ENCODE data around the gene PELO.
"Not testable (repeated sequence)": the region's sequence is repeated elsewhere in the genome, so short reads cannot be mapped to it uniquely, and the experiment has no call there.

PELO gene

GRCh38 chr5:52800394-52801213, 12.9 kb downstream of the PELO start:
- peak; percentile 20 to 45 (median 33) for DNase-seq (ENCODE audit: low read depth in 2 of 3, low spot score in 2 of 3)

GRCh38 chr5:52801329-52801728, 13.6 kb downstream of the PELO start:
- no peak for DNase-seq (ENCODE audit: low read depth in 2 of 3, low spot score in 2 of 3)

GRCh38 chr5:52802272-52802973, 14.7 kb downstream of the PELO start:
- no peak for DNase-seq (ENCODE audit: low read depth in 2 of 3, low spot score in 2 of 3)

DNA sequence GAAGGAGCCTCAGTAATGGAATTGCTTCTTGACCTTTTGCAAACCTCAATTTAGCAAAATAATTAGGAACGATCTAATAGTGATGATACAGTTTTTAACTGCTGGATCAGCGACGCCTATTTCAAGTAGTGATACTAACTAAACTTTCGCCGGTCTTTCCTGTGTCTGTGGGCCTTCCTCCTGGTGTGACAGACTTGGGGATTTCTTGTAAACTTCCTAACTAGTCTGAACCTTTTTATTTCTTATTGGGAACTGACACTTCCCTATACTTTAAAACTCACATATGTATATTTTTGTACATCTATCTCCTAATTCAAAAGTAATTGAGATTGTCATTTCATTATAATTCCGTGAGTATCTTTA, 15.2 kb downstream of the PELO start:
- no peak for DNase-seq (ENCODE audit: low read depth in 2 of 3, low spot score in 2 of 3)

- no peak for DNase-seq (ENCODE audit: low read depth in 2 of 3, low spot score in 2 of 3)
These were observed 16.7 kb downstream of the PELO start for GRCh38 chr5:52804387-52804791.

DNA sequence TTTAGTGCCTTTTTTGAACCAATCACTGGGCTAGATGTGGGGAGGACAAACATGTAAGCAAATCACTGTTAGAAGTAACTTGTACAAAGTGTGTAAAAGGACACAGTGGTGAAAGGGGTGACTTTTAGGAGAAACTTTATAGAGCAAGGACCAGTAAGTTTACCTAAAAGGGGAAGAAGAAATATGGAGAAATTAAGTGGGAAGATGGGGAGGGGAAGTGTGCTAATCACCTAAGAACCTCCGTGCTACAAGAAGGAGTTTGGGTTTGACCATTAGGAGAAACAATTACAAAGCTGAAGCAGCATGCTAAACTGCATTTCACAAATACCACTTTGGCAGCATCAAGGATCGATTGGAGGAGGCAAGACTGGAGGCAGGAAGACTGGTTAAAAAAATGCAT, 17.3 kb downstream of the PELO start:
- DNase-seq (ENCODE audit: low read depth in 2 of 3, low spot score in 2 of 3) = no peak

DNA sequence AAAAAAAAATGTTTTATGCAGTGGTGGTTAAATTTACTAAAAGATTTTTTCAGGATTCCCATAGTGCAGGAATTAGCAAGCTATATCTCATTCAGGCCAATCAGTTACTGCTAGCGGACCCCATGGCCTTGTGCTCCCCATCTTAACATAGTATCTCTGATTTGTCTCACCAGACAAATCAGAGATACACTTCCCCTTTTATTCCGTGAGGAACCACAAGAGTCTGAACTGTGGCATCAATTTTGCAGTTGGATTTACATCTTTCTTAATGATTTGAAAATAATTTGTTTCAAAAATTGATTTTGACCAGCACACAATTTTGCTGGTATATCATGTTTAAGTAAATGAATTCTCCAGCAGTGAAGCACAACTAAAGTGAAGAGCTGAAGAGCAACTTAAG, 17.9 kb downstream of the PELO start:
- no peak for DNase-seq (ENCODE audit: low read depth in 2 of 3, low spot score in 2 of 3)

- no peak for DNase-seq (ENCODE audit: low read depth in 2 of 3, low spot score in 2 of 3)
These were observed 19.3 kb downstream of the PELO start for GRCh38 chr5:52807037-52807436.

- DNase-seq (ENCODE audit: low read depth in 2 of 3, low spot score in 2 of 3) = no peak
These were observed 20.0 kb downstream of the PELO start for GRCh38 chr5:52807723-52808122.

DNA sequence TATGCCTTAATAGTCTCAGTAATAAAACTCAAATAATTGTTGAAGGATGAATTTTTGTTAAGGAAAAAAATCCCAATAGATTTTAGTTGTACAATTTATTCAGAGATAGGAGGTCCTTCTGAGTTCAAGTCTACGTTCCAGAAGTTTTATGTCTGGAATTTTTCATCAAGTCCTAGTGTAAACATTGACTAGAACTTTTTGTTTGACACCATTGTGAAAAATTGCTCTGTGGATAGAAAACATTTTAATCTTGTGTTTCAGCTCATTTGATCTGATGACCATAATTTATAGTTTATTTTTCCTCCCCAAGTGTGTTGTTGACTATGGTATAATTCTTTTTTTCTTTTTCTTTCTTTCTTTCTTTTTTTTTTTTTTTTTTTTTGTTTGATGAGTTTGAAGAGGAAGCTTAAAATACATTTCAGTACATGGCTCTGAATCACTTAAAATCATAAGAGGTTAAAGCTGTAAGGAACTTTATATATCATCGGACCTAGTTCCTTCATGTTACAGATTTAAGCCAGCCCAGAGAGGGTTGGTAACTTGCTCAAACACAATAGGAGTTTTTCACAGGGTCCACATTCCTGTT, 20.7 kb downstream of the PELO start:
- DNase-seq (ENCODE audit: low read depth in 2 of 3, low spot score in 2 of 3) = no peak

- no peak for DNase-seq (ENCODE audit: low read depth in 2 of 3, low spot score in 2 of 3)
These were observed 22.2 kb downstream of the PELO start for GRCh38 chr5:52809884-52810283.

- DNase-seq (ENCODE audit: low read depth in 2 of 3, low spot score in 2 of 3) = no peak
These were observed 22.7 kb downstream of the PELO start for GRCh38 chr5:52810426-52810825.

GRCh38 chr5:52811067-52811749, 23.5 kb downstream of the PELO start:
- no peak for DNase-seq (ENCODE audit: low read depth in 2 of 3, low spot score in 2 of 3)

DNA sequence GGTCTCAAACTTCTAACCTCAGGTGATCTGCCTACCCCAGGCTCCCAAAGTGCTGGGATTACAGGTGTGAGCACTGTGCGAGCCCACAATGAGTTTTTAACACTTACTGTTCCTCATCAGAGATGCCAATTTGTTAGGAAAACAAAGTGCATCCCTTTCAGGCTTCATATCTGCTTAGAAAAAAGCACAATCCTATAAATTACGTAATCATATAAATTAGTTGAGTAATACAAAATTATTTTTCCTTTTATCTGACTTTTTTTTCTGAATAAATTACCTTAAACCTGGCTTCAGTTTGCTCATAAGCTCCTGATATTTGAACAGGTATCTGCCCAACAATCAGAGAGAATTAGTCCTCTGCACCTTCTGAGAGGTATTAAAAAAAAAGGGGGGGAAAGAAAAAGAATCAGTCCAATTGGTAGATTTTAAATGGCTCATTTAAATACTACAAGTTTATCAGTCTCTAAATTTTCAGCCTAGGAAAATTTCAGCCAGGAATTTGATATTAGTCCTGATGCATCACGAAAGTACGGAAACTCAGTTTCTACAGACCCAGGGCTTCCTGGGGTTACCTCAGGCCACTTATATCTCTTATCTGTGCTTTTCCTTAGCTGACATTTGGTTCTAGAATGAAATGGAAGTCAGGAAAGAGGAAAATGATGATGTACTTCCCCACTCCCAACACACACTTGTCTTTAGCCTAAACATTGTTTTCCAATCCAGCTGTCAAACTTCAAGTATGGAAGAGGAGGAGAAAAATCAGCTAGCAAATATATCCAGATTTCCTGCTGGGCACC, 26.8 kb downstream of the PELO start:
- DNase-seq (ENCODE audit: low read depth in 2 of 3, low spot score in 2 of 3) = no peak

DNA sequence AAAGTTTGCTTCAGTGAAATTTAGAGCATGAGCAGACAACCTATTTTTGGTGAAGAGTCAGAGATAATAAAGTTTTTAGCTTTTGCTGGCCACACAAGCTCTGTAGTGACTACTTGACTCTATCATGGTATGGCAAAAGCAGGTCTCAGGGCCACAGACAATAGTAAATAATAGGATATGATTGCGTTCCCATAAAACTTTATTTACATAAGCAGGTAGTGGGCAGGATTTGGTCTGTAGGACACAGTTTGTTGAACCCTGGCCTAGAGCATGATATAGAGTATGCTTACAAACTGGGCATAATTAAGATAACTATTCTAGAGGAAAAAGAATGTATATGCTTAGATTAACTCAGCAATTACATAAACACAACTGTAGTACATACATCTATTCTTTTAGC, 30.1 kb downstream of the PELO start:
- DNase-seq (ENCODE audit: low read depth in 2 of 3, low spot score in 2 of 3) = no peak

DNA sequence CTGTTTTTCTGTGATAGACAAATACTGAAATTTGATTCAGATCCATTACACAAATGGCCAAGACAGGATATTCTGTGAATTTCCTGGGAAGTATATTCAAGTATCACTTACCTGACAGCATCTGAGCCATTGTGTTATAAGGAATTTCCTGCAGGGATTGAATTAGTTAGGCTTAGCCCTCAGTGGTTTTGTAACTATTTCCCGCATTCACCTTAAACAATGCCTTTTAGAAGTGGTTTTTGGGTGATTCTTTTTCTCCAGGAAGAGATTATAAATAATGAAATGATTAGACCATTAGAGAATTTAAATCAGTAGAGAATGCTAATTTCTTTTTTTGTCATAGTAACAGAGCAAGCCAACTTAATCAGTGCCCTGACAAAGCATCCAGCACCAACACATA, 30.6 kb downstream of the PELO start:
- DNase-seq (ENCODE audit: low read depth in 2 of 3, low spot score in 2 of 3) = no peak

GRCh38 chr5:52818807-52819206, 31.1 kb downstream of the PELO start:
- DNase-seq (ENCODE audit: low read depth in 2 of 3, low spot score in 2 of 3) = not testable (repeated sequence)

DNA sequence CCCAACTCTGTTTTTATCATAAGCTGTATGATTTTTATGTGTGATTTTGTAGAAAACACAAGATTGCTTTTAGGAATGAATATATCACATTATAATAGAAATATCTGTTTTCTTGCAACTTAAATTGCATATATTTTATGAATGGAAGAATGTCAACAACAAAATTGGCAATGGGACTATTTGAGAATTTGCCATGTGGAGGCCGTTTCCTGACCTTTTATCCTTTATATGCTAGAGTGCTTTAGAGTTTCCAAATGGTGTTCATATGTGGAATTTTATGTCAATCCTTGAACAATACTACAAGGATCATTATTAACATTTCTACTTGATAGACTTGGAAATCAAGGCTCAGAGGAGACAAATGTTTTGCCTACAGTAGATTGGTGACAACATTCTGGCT, 34.2 kb downstream of the PELO start:
- no peak for DNase-seq (ENCODE audit: low read depth in 2 of 3, low spot score in 2 of 3)

DNA sequence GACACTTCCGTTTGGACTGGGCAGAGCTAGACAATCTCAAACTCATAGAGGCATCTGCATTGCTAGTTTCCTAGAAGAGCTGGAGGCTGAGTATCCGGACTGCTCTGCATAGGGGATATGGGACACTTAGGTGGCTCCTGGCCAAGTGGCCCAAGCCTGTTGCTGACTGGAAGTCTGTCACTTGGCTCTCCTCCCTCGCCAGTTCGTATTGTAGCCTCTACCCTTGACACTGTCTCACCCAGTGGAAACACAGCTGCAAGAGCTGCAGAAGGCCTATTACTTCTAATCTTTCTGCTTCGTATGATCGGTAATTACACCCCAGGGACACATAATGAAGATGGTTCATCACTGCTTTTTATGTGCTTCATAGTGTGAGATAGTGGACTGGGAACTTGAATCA, 34.7 kb downstream of the PELO start:
- no peak for DNase-seq (ENCODE audit: low read depth in 2 of 3, low spot score in 2 of 3)

DNA sequence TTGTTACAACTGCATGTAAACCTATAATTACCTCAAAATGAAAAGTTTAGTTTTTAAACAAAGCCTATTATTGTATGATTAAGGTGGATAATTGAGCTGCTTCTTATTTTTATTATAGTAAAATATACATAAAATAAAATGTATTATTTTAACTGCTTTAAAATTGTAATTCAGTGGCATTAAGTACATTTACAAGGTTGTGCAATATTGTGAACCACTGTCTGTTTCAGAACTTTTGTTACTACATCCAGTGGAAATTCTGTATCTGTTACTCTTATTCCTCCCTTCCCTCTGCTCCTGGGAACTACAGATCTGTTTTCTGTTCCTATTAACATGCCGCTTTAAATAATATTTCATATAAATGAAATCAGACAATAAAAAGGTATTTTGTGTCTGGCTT, 37.1 kb downstream of the PELO start:
- no peak for DNase-seq (ENCODE audit: low read depth in 2 of 3, low spot score in 2 of 3)

DNA sequence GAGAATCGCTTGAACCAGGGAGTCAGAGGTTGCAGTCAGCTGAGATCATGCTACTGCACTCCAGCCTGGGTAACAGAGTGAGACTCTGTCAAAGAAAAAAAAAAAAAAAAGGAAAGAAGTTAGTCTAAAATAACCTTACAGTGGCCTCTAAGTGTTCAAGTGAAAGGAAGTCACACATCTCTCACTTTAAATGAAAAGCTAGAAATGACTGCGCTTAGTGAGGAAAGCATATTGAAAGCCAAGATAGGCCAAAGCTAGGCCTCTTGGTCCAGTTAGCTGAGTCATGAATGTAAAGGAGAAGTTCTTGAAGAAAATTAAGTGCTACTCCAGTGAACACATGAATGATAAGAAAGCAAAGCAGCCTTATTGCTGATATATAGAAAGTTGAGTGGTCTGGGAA, 38.1 kb downstream of the PELO start:
- DNase-seq (ENCODE audit: low read depth in 2 of 3, low spot score in 2 of 3) = no peak

Data from activated CD8-positive, alpha-beta memory T cell treated with anti-CD3 and anti-CD28 coated beads for 48 hours (primary cell).